Adrenal gland (tissue), 12 donors: ENCODE measurements around the gene PEAR1. TPM values are rescaled to one million over a fixed set of nuclear protein-coding genes. Genes with fewer than 3 reads are reported as not detected.

Experiments
- DNase-seq, 7 donors: peaks; one replicate each; pipeline ENCODE4 v3.0.0-alpha.2; 2019 to 2020
- H3K27ac ChIP-seq, 5 donors: fragments of 200-600 bp; sonication (generic) in 4 of 5; 1 replicate in 3 of 5; 2 replicates in 2 of 5; pipeline versions ENCODE4 v1.5.1 to v1.8.0; 2016 to 2020; ENCODE audit warnings: mild to moderate bottlenecking in 1 of 5
- H3K27me3 ChIP-seq: fragments of 200-600 bp; 2 replicates; pipeline ENCODE4 v1.8.0; 2021
- H3K36me3 ChIP-seq, 2 donors: fragments of 200-600 bp; replicated peaks in 1 of 2; 1 replicate in 1 of 2; 2 replicates in 1 of 2; pipeline versions ENCODE4 v1.5.1 to v1.8.0; 2018 to 2022
- H3K4me1 ChIP-seq, 2 donors: fragments of 200-600 bp; replicated peaks in 1 of 2; 1 replicate in 1 of 2; 2 replicates in 1 of 2; pipeline versions ENCODE4 v1.5.1 to v1.8.0; 2018 to 2021
- H3K4me3 ChIP-seq, 4 donors: fragments of 200-600 bp; sonication (generic) in 3 of 4; one replicate each; pipeline ENCODE4 v1.5.1; 2016 to 2018
- H3K9me3 ChIP-seq, 3 donors: fragments of 200-600 bp; sonication (generic) in 1 of 3; replicated peaks in 1 of 3; 1 replicate in 2 of 3; 2 replicates in 1 of 3; pipeline versions ENCODE4 v1.5.1 to v1.8.0; 2016 to 2021
- CTCF ChIP-seq, 6 experiments: fragments of 450-650 bp in 4 of 6; fragments of 200-600 bp in 2 of 6; sonication (generic) in 1 of 6; IDR thresholded peaks; 1 replicate in 5 of 6; 2 replicates in 1 of 6; pipeline versions ENCODE4 v1.5.1 to v1.8.0; 2016 to 2021; ENCODE audit warnings: antibody characterized with exemption in 6 of 6, mild to moderate bottlenecking in 2 of 6, moderate library complexity in 1 of 6
- POLR2A ChIP-seq, 2 donors: fragments of 450-650 bp; IDR thresholded peaks; one replicate each; pipeline ENCODE4 v1.6.1; 2017; ENCODE audit warnings: antibody characterized with exemption in 2 of 2, mild to moderate bottlenecking in 2 of 2, moderate library complexity in 1 of 2
- WGBS, 4 donors: extraction: QIAGEN DNeasy Blood & Tissue Kit in 2 of 4; methylation state at CpG; one replicate each; pipeline versions ENCODE4 v1.1.5 to v1.1.7; 2013 to 2017; 5-methylcytosine and 5-hydroxymethylcytosine counted together
- intact Hi-C, 2 donors: fragments of 100-400 bp; cut with DNase I; formaldehyde crosslinking; loops; one replicate each; pipeline versions ENCODE4 v1.14.1 to v1.15.0; 2022 to 2023
- polyA plus RNA-seq, 3 donors: library from polyadenylated mRNA; stranded (reverse); fragments of 200-250 nt in 2 of 3; fragments of 350-450 nt in 1 of 3; fragmentation: Illumina TruSeq in 1 of 3; extraction: RNeasy Lipid Tissue Mini Kit (QIAGEN cat#74804) in 1 of 3; gene quantifications; one replicate each; pipeline ENCODE4 v1.2.3, GENCODE V29; 2013 to 2014
- total RNA-seq, 9 donors: library from RNA; depleted of rRNA in 4 of 9; stranded (reverse); fragments of >200 nt in 4 of 9; fragments of 120-200 nt in 1 of 9; fragmentation: NEBNext Ultra II Directional in 1 of 9; extraction: Animal tissue kit (Norgen Biotek cat#: 25700) in 1 of 9; gene quantifications; one replicate each; pipeline versions ENCODE4 v1.1.0 to v1.2.4, GENCODE V29; 2013 to 2023
- donor health status: healthy with polysubstance abuse.
- donor health status: Bipolar disorder and iron deficiency.
- donor health status: DM: yes; HTN: yes; CAD: no.
- donor health status: DM: no; HTN: no; CAD: no.
- donor health status: DM: no; HTN: no; CAD: no.
- donor health status: DM: yes; HTN: yes; CAD: no.

PEAR1 gene
- total and polyA plus RNA-seq, 12 donors = 4.2 to 31.1 (median 10.4) TPM

GRCh38 chr1:156866249-156866909 lies 27.1 kb upstream of the PEAR1 start:
- Histone ChIP-seq H3K4me3 (no peak overlapping the region), H3K9me3 (no peaks in the 10 kb centered on the region), H3K4me1 (no peaks in the 10 kb centered on the region), H3K36me3 (no peaks in the 10 kb centered on the region), H3K27ac (no peak overlapping the region), H3K27me3 (peaks cover 6% of the 10 kb centered on the region)
- TF ChIP-seq POLR2A (IDR thresholded peaks at IDR 0.05) (no peak), CTCF (IDR thresholded peaks at IDR 0.05) (no peak)
- intact Hi-C loops = loop anchor here (10.0 kb wide), 2 partner anchors 142 to 172 kb away; partner anchors contain the start of genes ISG20L2 (in 1 of the 2) and METTL25B (in 1 of the 2)
- WGBS, 4 donors = 55 to 62% (median 58%) methylated on average over 8 to 12 of the region's 12 CpGs
- DNase-seq = no peak

- 62 to 78% (median 77%) methylated on average over 12 to 13 of the region's 13 CpGs for WGBS, 4 donors
- intact Hi-C loops = loop anchor here (10.0 kb wide), 2 partner anchors 144 to 174 kb away; partner anchors contain the start of genes ISG20L2 (in 1 of the 2) and METTL25B (in 1 of the 2)
- no peak for TF ChIP-seq POLR2A (IDR thresholded peaks at IDR 0.05)
These were observed 25.2 kb upstream of the PEAR1 start for GRCh38 chr1:156868341-156868740.

GRCh38 chr1:156869455-156869854 lies 24.1 kb upstream of the PEAR1 start:
- 87 to 91% (median 89%) methylated on average over 9 of the region's 9 CpGs for WGBS, 4 donors
- TF ChIP-seq POLR2A (IDR thresholded peaks at IDR 0.05) (no peak), CTCF (IDR thresholded peaks at IDR 0.05) (no peak)
- Histone ChIP-seq H3K27ac (no peak overlapping the region), H3K4me1 (no peaks in the 10 kb centered on the region), H3K4me3 (no peak overlapping the region), H3K27me3 (no peaks in the 10 kb centered on the region), H3K36me3 (no peaks in the 10 kb centered on the region), H3K9me3 (no peaks in the 10 kb centered on the region)
- DNase-seq = no peak
- intact Hi-C loops = loop anchor here (10.0 kb wide), 2 partner anchors 145 to 175 kb away; partner anchors contain the start of genes ISG20L2 (in 1 of the 2) and METTL25B (in 1 of the 2)

More at GRCh38 chr1:156868341-156868740, 25.2 kb upstream of the PEAR1 start:
- H3K36me3 ChIP-seq = no peaks in the 10 kb centered on the region
- no peaks in the 10 kb centered on the region for H3K27me3 ChIP-seq
- H3K9me3 ChIP-seq = no peaks in the 10 kb centered on the region
- DNase-seq = no peak
- H3K4me1 ChIP-seq = no peaks in the 10 kb centered on the region
- H3K4me3 ChIP-seq = no peak overlapping the region
- no peak overlapping the region for H3K27ac ChIP-seq

- H3K9me3 ChIP-seq = no peaks in the 10 kb centered on the region
- no peak for TF ChIP-seq CTCF (IDR thresholded peaks at IDR 0.05)
- no peak for TF ChIP-seq POLR2A (IDR thresholded peaks at IDR 0.05)
These were observed 19.9 kb upstream of the PEAR1 start for GRCh38 chr1:156873659-156874058.

More at GRCh38 chr1:156873659-156874058, 19.9 kb upstream of the PEAR1 start:
- H3K4me3 ChIP-seq = no peak overlapping the region
- 93 to 100% (median 94%) methylated on average over 11 to 18 of the region's 18 CpGs for WGBS, 4 donors
- no peaks in the 10 kb centered on the region for H3K36me3 ChIP-seq
- no peaks in the 10 kb centered on the region for H3K4me1 ChIP-seq
- no peak overlapping the region for H3K27ac ChIP-seq
- intact Hi-C loops = no loop called here
- no peaks in the 10 kb centered on the region for H3K27me3 ChIP-seq
- DNase-seq = no peak
